ENCODE results near the gene KRTAP3-1. TPM values are rescaled to one million over a fixed set of nuclear protein-coding genes. Genes with fewer than 3 reads are reported as not detected.

The KRTAP3-1 gene
- total and polyA plus RNA-seq, 2 donors: 0.09 TPM; not detected in 1

DNA sequence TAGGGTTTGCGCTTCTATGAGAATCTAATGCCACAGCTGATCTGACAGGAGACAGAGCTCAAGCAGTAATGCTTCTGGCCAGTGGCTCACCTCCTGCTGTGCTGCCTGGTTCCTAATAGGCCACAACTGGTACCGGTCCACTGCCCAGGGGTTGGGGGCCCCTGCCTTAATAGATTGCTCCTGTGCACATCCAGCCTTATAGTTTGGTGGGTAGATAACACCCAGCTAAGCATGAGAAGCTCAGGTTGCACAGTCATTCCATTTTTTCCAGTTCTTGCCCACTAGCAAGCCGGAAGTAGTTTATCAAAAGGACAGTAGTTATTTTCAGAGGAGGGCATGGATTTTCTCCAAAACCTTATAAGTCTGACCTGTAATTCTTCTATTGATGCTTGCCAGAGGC, 10.5 kb upstream of the KRTAP3-1 start:
- no peak overlapping the region for H3K27ac ChIP-seq (ENCODE audit: low read depth in 1 of 2, low read length in 1 of 2)
- H3K4me1 ChIP-seq (ENCODE audit: control insufficient read depth in 2 of 2, insufficient read depth in 2 of 2, low read length in 2 of 2): no peaks in the 10 kb centered on the region
- DNase-seq (ENCODE audit: low read depth in 6 of 9, low spot score in 9 of 9): no peak
- no peaks in the 10 kb centered on the region for H3K27me3 ChIP-seq (ENCODE audit: control insufficient read depth in 2 of 2, insufficient read depth in 1 of 2, low read length in 1 of 2)
- no peaks in the 10 kb centered on the region for H3K9me3 ChIP-seq (ENCODE audit: control insufficient read depth in 2 of 2, insufficient read depth in 1 of 2, low read length in 1 of 2)
- H3K36me3 ChIP-seq (ENCODE audit: control insufficient read depth in 2 of 2, insufficient read depth in 2 of 2, low read length in 1 of 2): no peaks in the 10 kb centered on the region
- 99% methylated on average over 3 of the region's 3 CpGs for WGBS
- no peak overlapping the region for H3K4me3 ChIP-seq (ENCODE audit: low read length in 2 of 2)

DNA sequence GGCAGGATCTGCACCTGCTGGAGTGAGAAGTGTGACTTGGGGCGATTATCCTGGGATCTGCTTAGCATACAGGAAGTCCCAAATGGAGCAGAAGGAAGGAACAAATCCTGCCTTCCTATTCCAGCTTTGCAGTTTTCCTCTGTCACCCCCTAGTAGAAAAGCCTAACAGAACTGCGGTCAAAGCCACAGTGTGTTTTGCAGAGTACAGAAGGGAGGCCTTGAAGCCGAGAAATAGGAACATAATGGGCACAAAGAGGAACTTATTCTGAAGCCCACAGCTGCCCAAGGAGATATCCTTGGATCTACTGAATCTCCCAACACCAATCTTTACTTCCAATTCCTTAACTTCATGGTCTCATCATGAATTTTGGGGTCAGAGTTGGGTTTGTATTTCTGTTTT, 9.6 kb upstream of the KRTAP3-1 start:
- Histone ChIP-seq H3K27ac (ENCODE audit: low read depth in 1 of 2, low read length in 1 of 2) (no peak overlapping the region), H3K4me3 (ENCODE audit: low read length in 2 of 2) (no peak overlapping the region), H3K4me1 (ENCODE audit: control insufficient read depth in 2 of 2, insufficient read depth in 2 of 2, low read length in 2 of 2) (no peaks in the 10 kb centered on the region), H3K36me3 (ENCODE audit: control insufficient read depth in 2 of 2, insufficient read depth in 2 of 2, low read length in 1 of 2) (no peaks in the 10 kb centered on the region), H3K9me3 (ENCODE audit: control insufficient read depth in 2 of 2, insufficient read depth in 1 of 2, low read length in 1 of 2) (no peaks in the 10 kb centered on the region), H3K27me3 (ENCODE audit: control insufficient read depth in 2 of 2, insufficient read depth in 1 of 2, low read length in 1 of 2) (no peaks in the 10 kb centered on the region)
- DNase-seq (ENCODE audit: low read depth in 6 of 9, low spot score in 9 of 9): no peak
- WGBS: 36% methylated on average over 3 of the region's 3 CpGs

DNA sequence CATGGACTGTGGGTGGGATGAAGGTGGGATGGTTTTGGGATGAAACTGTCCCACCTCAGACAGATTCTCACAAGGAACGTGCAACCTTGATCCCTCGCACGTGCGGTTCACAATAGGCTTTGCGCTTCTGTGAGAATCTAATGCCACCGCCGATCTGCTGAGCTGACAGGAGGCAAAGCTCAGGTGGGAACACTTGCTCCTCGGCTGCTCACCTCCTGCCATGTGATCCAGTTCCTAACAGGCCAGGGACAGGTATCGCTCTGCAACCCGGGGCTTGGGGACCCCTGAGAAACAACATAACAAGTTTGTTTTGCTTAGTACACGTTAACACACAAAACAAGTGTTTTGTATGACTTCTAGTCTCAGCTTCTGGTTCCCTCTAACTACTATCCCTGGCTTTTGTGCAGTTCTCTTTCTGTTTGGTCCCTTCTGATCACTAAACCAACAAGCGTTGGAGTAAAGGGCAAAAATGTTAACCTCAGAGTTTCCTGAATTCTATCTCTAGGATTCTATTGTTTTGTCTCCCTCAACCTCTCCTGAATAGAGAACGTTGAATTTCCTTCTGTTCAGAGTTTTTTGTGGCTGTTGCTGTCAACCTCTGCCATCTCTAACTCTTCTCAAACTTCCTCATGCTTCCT, 7.8 kb upstream of the KRTAP3-1 start:
- 86% methylated on average over 13 of the region's 13 CpGs for WGBS
- DNase-seq (ENCODE audit: low read depth in 6 of 9, low spot score in 9 of 9): no peak
- Histone ChIP-seq H3K27ac (ENCODE audit: low read depth in 1 of 2, low read length in 1 of 2) (no peak overlapping the region), H3K27me3 (ENCODE audit: control insufficient read depth in 2 of 2, insufficient read depth in 1 of 2, low read length in 1 of 2) (no peaks in the 10 kb centered on the region), H3K9me3 (ENCODE audit: control insufficient read depth in 2 of 2, insufficient read depth in 1 of 2, low read length in 1 of 2) (no peaks in the 10 kb centered on the region), H3K36me3 (ENCODE audit: control insufficient read depth in 2 of 2, insufficient read depth in 2 of 2, low read length in 1 of 2) (no peaks in the 10 kb centered on the region), H3K4me1 (ENCODE audit: control insufficient read depth in 2 of 2, insufficient read depth in 2 of 2, low read length in 2 of 2) (no peaks in the 10 kb centered on the region), H3K4me3 (ENCODE audit: low read length in 2 of 2) (no peak overlapping the region)

DNA sequence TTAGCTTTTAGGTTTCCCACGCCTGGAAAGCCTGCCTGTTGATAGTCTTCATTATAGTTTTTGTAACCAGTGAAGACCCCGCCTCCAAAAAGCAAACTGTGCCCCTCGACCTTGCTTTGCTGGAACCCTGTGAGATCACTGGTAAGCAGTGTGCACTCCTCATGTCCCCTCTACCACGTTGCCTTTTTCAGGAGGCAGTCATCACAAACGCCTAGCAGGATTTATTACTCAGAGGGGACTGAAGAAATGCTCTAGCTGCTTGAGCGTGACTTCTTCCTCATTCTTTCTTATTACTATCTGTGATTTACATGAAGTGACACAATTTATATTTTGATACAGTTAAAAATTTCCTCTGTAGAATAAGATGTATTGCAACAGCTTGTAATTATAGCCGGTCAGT, 6.5 kb upstream of the KRTAP3-1 start:
- 82% methylated on average over 7 of the region's 7 CpGs for WGBS
- H3K27ac ChIP-seq (ENCODE audit: low read depth in 1 of 2, low read length in 1 of 2): no peak overlapping the region
- DNase-seq (ENCODE audit: low read depth in 6 of 9, low spot score in 9 of 9): no peak

DNA sequence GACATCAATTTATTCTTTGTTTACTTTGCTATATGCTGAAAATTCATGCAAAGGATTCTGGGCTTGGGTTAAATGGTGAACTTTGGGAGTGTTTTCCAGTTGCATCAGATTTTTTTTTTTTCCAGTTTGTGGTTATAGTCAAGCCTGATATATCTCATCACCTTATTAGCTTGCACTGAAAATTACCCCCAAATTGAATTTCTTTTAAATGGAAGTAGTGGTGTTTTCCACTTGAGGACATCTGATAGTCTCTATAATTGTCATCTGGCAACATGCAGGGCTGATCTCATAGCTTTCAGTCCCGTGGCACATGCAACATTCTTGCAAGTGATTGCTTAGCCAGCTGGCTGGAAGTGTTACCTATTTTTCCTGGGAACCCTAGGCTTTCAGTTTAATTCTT, 4.7 kb upstream of the KRTAP3-1 start:
- 82% methylated on average over 1 of the region's 1 CpG for WGBS
- peak in 2 of 9 donors; percentile 4 to 10 for DNase-seq (ENCODE audit: low read depth in 6 of 9, low spot score in 9 of 9)
- no peak overlapping the region for H3K4me3 ChIP-seq (ENCODE audit: low read length in 2 of 2)
- no peak overlapping the region for H3K27ac ChIP-seq (ENCODE audit: low read depth in 1 of 2, low read length in 1 of 2)
- no peaks in the 10 kb centered on the region for H3K9me3 ChIP-seq (ENCODE audit: control insufficient read depth in 2 of 2, insufficient read depth in 1 of 2, low read length in 1 of 2)
- no peaks in the 10 kb centered on the region for H3K4me1 ChIP-seq (ENCODE audit: control insufficient read depth in 2 of 2, insufficient read depth in 2 of 2, low read length in 2 of 2)
- peaks cover 0 to 2% of the 10 kb centered on the region in 2 donors for H3K27me3 ChIP-seq (ENCODE audit: control insufficient read depth in 2 of 2, insufficient read depth in 1 of 2, low read length in 1 of 2)
- H3K36me3 ChIP-seq (ENCODE audit: control insufficient read depth in 2 of 2, insufficient read depth in 2 of 2, low read length in 1 of 2): no peaks in the 10 kb centered on the region

More for the DNA sequence above, 6.5 kb upstream of the KRTAP3-1 start:
- Histone ChIP-seq H3K36me3 (ENCODE audit: control insufficient read depth in 2 of 2, insufficient read depth in 2 of 2, low read length in 1 of 2) (no peaks in the 10 kb centered on the region), H3K4me1 (ENCODE audit: control insufficient read depth in 2 of 2, insufficient read depth in 2 of 2, low read length in 2 of 2) (no peaks in the 10 kb centered on the region), H3K4me3 (ENCODE audit: low read length in 2 of 2) (no peak overlapping the region), H3K27me3 (ENCODE audit: control insufficient read depth in 2 of 2, insufficient read depth in 1 of 2, low read length in 1 of 2) (no peaks in the 10 kb centered on the region), H3K9me3 (ENCODE audit: control insufficient read depth in 2 of 2, insufficient read depth in 1 of 2, low read length in 1 of 2) (no peaks in the 10 kb centered on the region)

DNA sequence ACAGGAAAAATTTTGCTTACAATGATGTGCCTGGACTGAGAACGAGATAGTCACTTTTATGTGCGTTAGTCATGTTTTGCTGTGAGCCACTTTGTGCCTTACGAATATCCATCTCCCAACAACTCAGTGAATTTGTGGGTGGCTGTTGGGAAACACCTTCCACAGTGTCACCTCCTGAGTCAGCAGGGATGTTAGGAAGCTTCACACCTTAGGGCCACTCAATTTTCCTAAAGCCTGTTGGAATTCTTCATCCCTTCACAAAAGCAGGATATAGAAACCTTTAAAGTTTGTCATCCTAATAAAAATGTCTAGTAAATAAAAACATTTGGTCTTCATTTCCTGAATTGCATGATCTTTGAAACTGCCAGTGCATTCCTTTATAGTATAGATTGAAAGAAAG, 4.3 kb upstream of the KRTAP3-1 start:
- Histone ChIP-seq H3K27ac (ENCODE audit: low read depth in 1 of 2, low read length in 1 of 2) (no peak overlapping the region), H3K9me3 (ENCODE audit: control insufficient read depth in 2 of 2, insufficient read depth in 1 of 2, low read length in 1 of 2) (no peaks in the 10 kb centered on the region), H3K27me3 (ENCODE audit: control insufficient read depth in 2 of 2, insufficient read depth in 1 of 2, low read length in 1 of 2) (peaks cover 0 to 2% of the 10 kb centered on the region in 2 donors), H3K36me3 (ENCODE audit: control insufficient read depth in 2 of 2, insufficient read depth in 2 of 2, low read length in 1 of 2) (no peaks in the 10 kb centered on the region), H3K4me3 (ENCODE audit: low read length in 2 of 2) (no peak overlapping the region), H3K4me1 (ENCODE audit: control insufficient read depth in 2 of 2, insufficient read depth in 2 of 2, low read length in 2 of 2) (no peaks in the 10 kb centered on the region)
- DNase-seq (ENCODE audit: low read depth in 6 of 9, low spot score in 9 of 9): no peak
- WGBS: 98% methylated on average over 3 of the region's 3 CpGs

DNA sequence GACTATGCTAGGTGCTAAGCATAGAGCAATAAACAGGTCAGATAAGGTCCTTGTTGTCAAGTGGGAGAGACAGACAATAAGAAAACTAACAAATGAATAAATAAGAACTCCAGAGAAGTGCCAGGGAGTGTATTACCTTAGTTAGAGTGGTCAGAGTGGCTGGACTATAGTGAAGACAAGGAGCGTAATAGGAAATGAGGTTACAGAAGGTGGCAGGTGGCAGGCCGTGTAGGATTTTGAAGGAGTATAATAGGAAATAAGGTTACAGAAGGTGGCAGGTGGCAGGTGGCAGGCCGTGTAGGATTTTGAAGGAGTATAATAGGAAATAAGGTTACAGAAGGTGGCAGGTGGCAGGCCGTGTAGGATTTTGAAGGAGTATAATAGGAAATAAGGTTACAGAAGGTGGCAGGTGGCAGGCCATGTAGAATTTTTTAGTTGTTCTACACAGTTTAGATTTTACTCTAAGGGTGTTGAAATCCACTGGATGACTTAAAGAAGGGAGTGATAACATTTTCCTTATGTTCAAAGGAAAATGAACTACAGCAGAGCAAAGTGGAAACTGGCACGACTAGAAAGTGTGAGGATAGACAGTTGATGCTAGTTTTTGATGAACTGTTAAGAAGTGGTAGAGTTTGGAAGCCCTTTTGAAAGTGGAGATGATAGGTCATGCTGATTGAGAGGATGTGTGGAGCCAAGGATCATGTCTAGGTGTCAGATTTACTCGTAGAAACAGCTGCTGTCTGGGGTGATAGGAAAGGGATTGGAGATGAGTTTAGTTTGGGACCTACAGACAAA, 3.6 kb upstream of the KRTAP3-1 start:
- Histone ChIP-seq H3K4me3 (ENCODE audit: low read length in 2 of 2) (no peak overlapping the region), H3K36me3 (ENCODE audit: control insufficient read depth in 2 of 2, insufficient read depth in 2 of 2, low read length in 1 of 2) (no peaks in the 10 kb centered on the region), H3K9me3 (ENCODE audit: control insufficient read depth in 2 of 2, insufficient read depth in 1 of 2, low read length in 1 of 2) (no peaks in the 10 kb centered on the region), H3K27me3 (ENCODE audit: control insufficient read depth in 2 of 2, insufficient read depth in 1 of 2, low read length in 1 of 2) (peaks cover 0 to 2% of the 10 kb centered on the region in 2 donors), H3K4me1 (ENCODE audit: control insufficient read depth in 2 of 2, insufficient read depth in 2 of 2, low read length in 2 of 2) (no peaks in the 10 kb centered on the region), H3K27ac (ENCODE audit: low read depth in 1 of 2, low read length in 1 of 2) (no peak overlapping the region)
- no peak for DNase-seq (ENCODE audit: low read depth in 6 of 9, low spot score in 9 of 9)
- WGBS: 83% methylated on average over 6 of the region's 6 CpGs

DNA sequence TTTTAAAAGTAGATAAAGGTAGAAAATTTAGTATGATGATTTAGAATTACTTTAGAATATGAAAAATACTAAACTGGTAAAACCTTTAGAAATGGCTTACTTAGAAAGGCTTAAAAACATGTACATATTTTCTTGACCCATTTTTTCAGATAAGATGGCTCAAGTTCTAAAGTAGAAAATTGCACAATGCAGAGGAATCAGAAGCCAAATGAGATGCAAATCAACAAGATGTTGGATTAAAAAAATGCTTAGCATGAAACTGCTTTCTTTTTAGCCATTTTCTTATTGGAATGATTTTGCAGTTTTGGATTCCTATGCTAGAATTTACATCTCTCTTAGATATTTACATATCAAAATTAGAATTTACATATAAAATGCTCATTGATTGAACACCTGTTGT, 1.5 kb upstream of the KRTAP3-1 start:
- no peaks in the 10 kb centered on the region for H3K9me3 ChIP-seq (ENCODE audit: control insufficient read depth in 2 of 2, insufficient read depth in 1 of 2, low read length in 1 of 2)
- no peak for DNase-seq (ENCODE audit: low read depth in 6 of 9, low spot score in 9 of 9)
- no peak overlapping the region for H3K4me3 ChIP-seq (ENCODE audit: low read length in 2 of 2)
- H3K27ac ChIP-seq (ENCODE audit: low read depth in 1 of 2, low read length in 1 of 2): no peak overlapping the region
- H3K36me3 ChIP-seq (ENCODE audit: control insufficient read depth in 2 of 2, insufficient read depth in 2 of 2, low read length in 1 of 2): no peaks in the 10 kb centered on the region
- H3K27me3 ChIP-seq (ENCODE audit: control insufficient read depth in 2 of 2, insufficient read depth in 1 of 2, low read length in 1 of 2): peaks cover 0 to 2% of the 10 kb centered on the region in 2 donors
- no peaks in the 10 kb centered on the region for H3K4me1 ChIP-seq (ENCODE audit: control insufficient read depth in 2 of 2, insufficient read depth in 2 of 2, low read length in 2 of 2)

DNA sequence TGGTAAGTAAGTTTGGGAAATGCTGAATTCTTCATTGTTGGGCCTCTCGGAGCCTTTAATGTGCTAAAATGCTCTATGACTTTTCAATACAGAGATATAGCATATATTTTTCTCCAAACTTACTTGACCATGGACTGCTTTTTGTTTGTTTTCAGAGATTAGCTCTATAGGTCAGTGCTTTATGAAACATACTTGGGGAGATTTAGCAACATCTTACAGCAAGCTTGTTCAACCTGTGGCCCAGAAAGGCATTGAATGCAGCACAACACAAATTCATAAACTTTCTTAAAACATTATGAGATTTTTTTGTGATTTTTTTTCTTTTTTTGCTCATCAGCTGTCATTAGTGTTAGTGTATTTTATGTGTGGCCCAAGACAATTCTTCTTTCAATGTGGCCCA, 1.0 kb upstream of the KRTAP3-1 start:
- no peaks in the 10 kb centered on the region for H3K36me3 ChIP-seq (ENCODE audit: control insufficient read depth in 2 of 2, insufficient read depth in 2 of 2, low read length in 1 of 2)
- H3K27ac ChIP-seq (ENCODE audit: low read depth in 1 of 2, low read length in 1 of 2): no peak overlapping the region
- H3K4me1 ChIP-seq (ENCODE audit: control insufficient read depth in 2 of 2, insufficient read depth in 2 of 2, low read length in 2 of 2): no peaks in the 10 kb centered on the region
- no peaks in the 10 kb centered on the region for H3K9me3 ChIP-seq (ENCODE audit: control insufficient read depth in 2 of 2, insufficient read depth in 1 of 2, low read length in 1 of 2)
- H3K27me3 ChIP-seq (ENCODE audit: control insufficient read depth in 2 of 2, insufficient read depth in 1 of 2, low read length in 1 of 2): peaks cover 0 to 2% of the 10 kb centered on the region in 2 donors
- no peak for DNase-seq (ENCODE audit: low read depth in 6 of 9, low spot score in 9 of 9)
- no peak overlapping the region for H3K4me3 ChIP-seq (ENCODE audit: low read length in 2 of 2)
- 100% methylated on average over 1 of the region's 1 CpG for WGBS

Measured in thymus (tissue), 11 donors.